ENCODE measurements around the gene SLC6A17. TPM values are rescaled to one million over a fixed set of nuclear protein-coding genes. Genes with fewer than 3 reads are reported as not detected.
A peak's percentile ranks its signal among the peaks of the same experiment; 100 is the strongest.

The SLC6A17 gene
- total and polyA plus RNA-seq, 9 of the 15 experiments (the other 6 are each of a cell fraction or from before 2014, with no cell fraction given) = not detected

GRCh38 chr1:110214454-110215404, 64.4 kb downstream of the SLC6A17 start:
- no peak for DNase-seq (ENCODE audit: extremely low read depth in 1 of 4, low spot score in 3 of 4)
- Histone ChIP-seq H2AFZ (ENCODE audit: low read depth, low read length) (no peak overlapping the region), H3K4me3 (no peak overlapping the region), H3K27me3 (ENCODE audit: control insufficient read depth in 2 of 2, insufficient read depth in 2 of 2, low read length in 2 of 2) (peaks cover 16 to 73% of the 10 kb centered on the region in 2 experiments), H3K4me1 (replicated peaks in 1 of 2; ENCODE audit: control insufficient read depth in 2 of 2, insufficient read depth in 2 of 2, low read length in 2 of 2) (peaks cover 0 to 27% of the 10 kb centered on the region in 2 experiments; a peak in 3 of 5 replicates), H4K20me1 (replicated peaks; ENCODE audit: control insufficient read depth, insufficient read depth, low read length) (peaks cover 17% of the 10 kb centered on the region), H3K36me3 (ENCODE audit: control insufficient read depth, insufficient read depth, low read length) (no peaks in the 10 kb centered on the region), H3K79me2 (ENCODE audit: control insufficient read depth, insufficient read depth, low read length) (no peaks in the 10 kb centered on the region), H3K4me2 (ENCODE audit: insufficient read depth, low read length) (no peak overlapping the region), H3K27ac (ENCODE audit: extremely low read depth, low read depth, low read length) (no peak overlapping the region), H3K9me1 (ENCODE audit: control insufficient read depth, insufficient read depth, low read length) (no peaks in the 10 kb centered on the region), H3K9ac (ENCODE audit: insufficient read depth in 1 of 2, low read depth in 2 of 2, low read length in 2 of 2) (peak overlapping the region in 1 of 2 experiments; percentile 12; a peak in 1 of 4 replicates), H3K9me3 (replicated peaks; ENCODE audit: control insufficient read depth, insufficient read depth, low read depth, low read length) (no peaks in the 10 kb centered on the region)
- TF ChIP-seq SETDB1 (IDR thresholded peaks at IDR 0.05; ENCODE audit: low read length) (no peak), CBFA2T2 (conservative IDR thresholded peaks at IDR 0.05) (no peak), MLLT1 (IDR thresholded peaks at IDR 0.05) (no peak), RB1 (IDR thresholded peaks at IDR 0.05; ENCODE audit: low read depth) (no peak), SMARCC2 (IDR thresholded peaks at IDR 0.05; ENCODE audit: low read depth) (no peak), RFX1 (IDR thresholded peaks at IDR 0.05) (no peak), ATF7 (IDR thresholded peaks at IDR 0.05) (no peak), BHLHE40 (IDR thresholded peaks at IDR 0.05; ENCODE audit: low read length) (no peak)
- FAIRE-seq = no peak
- WGBS (ENCODE audit: insufficient coverage, low coverage, missing lambda C conversion rate) = 9% methylated on average over 14 of the region's 16 CpGs
- ChIA-PET CTCF (ENCODE audit: low intra/inter-chr PET ratio) (no interaction called here), POLR2A (interaction anchor here (0.9 to 3.2 kb wide), 4 partner anchors 11 to 124 kb away, joined by 3 to 19 read pairs (median 4); partner anchors contain the start of gene RBM15)
- no TSS peak for BruUV-seq (replicated peaks)
- intact Hi-C loops (cut with micrococcal nuclease) (no loop called here), in situ Hi-C loops (cut with MboI) (no loop called here)
- ATAC-seq = no peak

Data from K562 (cell line).